Ishikawa (cell line): ENCODE results near the gene ZMYND15.

Source experiments
- EP300 ChIP-seq: IDR thresholded peaks from 2 replicates; pipeline ENCODE4 v1.6.1; 2012; ENCODE audit warnings: borderline replicate concordance
- TF ChIP-seq, protein P1 (sequence below): IDR thresholded peaks from 2 replicates; pipeline ENCODE4 v1.6.1; 2012; ENCODE audit warnings: low read depth, mild to moderate bottlenecking

DNA sequence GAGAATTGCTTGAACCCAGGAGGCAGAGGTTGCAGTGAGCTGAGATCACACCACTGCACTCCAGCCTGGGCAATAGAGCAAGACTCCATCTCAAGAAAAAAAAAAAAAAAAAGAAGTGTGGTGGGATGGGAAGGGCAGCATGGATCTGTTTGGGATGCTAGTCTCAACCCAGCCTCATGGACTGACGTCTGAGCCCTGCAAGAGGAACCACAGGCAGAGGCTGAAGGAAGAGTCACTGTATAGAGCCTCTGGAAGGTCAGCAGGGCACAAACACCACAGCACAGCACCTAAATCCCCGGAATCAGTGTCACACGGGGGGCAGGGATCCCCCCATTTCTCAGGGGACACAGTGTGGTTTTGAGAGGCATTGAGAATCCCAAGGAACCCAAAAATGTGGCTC is 11.0 kb downstream of the ZMYND15 start:
- TF ChIP-seq, protein P1, sequence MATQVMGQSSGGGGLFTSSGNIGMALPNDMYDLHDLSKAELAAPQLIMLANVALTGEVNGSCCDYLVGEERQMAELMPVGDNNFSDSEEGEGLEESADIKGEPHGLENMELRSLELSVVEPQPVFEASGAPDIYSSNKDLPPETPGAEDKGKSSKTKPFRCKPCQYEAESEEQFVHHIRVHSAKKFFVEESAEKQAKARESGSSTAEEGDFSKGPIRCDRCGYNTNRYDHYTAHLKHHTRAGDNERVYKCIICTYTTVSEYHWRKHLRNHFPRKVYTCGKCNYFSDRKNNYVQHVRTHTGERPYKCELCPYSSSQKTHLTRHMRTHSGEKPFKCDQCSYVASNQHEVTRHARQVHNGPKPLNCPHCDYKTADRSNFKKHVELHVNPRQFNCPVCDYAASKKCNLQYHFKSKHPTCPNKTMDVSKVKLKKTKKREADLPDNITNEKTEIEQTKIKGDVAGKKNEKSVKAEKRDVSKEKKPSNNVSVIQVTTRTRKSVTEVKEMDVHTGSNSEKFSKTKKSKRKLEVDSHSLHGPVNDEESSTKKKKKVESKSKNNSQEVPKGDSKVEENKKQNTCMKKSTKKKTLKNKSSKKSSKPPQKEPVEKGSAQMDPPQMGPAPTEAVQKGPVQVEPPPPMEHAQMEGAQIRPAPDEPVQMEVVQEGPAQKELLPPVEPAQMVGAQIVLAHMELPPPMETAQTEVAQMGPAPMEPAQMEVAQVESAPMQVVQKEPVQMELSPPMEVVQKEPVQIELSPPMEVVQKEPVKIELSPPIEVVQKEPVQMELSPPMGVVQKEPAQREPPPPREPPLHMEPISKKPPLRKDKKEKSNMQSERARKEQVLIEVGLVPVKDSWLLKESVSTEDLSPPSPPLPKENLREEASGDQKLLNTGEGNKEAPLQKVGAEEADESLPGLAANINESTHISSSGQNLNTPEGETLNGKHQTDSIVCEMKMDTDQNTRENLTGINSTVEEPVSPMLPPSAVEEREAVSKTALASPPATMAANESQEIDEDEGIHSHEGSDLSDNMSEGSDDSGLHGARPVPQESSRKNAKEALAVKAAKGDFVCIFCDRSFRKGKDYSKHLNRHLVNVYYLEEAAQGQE, result no peak
- TF ChIP-seq EP300, result no peak
